GM19372 (cell line): ENCODE data around the gene PTBP3.
A peak's percentile ranks its signal among the peaks of the same experiment; 100 is the strongest.

Source experiments
- ATAC-seq: cut with Tn5 transposase; IDR thresholded peaks from one replicate; pipeline ENCODE4 v1.9.1; 2021; ENCODE audit warnings: mild to moderate bottlenecking, low read depth, moderate library complexity; ENCODE audit not compliant: unreplicated experiment

PTBP3 gene

GRCh38 chr9:112174222-112174964, 159.0 kb downstream of the PTBP3 start:
- peak; percentile 81 for ATAC-seq

DNA sequence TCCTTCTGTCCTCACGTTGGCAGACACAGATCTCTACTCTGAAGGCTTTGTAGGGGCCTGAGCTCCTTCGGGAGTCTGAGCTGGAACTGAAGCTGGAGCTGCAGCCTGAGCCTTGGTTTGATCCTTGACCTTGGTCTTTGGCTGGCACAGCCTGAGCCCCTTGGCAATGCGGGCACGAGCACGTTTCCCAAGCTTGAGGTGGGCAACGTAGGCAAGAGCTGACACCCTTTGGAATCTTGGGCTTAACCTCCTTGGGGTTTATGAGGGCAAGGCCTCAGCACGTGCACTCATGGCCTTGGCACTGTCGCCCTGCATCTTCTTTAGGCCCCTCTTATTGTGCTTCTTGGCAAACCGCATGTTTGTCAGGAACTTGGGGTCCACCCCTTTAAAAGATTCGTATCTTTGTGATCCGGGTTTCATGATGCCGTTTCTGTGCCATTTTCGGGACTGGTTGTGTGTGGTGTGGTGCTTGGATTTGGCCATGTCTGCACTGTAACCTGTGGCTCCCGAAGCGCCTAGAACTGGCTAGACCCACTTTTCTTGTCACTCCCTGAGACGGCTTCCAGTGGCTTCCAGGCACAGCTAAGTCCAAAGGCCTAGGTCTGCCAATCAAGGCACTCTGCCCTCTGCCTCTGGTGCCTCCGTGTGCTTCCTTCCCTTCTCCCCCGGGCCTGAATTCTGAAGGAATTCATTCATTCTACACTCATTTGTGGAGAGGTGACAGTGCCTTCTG, 159.8 kb downstream of the PTBP3 start:
- no peak for ATAC-seq

DNA sequence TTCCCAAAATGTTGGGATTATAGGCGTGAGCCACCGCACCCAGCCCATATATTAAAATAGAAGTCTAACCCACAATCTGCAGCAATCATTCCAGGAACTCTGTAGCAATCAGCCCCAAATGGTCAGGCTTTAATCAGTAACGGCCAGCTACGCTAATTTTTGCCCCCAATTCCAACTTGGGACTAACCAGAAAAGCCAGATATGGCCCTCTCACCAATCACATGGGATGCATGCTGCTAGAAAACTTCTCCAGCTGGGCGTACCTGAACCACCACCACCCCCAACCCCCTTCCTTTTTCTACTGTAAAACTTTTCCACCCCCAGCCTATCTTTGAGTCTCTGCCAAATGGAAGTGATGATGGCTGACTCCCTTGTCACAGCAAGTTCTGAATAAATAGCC, 162.5 kb downstream of the PTBP3 start:
- no peak for ATAC-seq

DNA sequence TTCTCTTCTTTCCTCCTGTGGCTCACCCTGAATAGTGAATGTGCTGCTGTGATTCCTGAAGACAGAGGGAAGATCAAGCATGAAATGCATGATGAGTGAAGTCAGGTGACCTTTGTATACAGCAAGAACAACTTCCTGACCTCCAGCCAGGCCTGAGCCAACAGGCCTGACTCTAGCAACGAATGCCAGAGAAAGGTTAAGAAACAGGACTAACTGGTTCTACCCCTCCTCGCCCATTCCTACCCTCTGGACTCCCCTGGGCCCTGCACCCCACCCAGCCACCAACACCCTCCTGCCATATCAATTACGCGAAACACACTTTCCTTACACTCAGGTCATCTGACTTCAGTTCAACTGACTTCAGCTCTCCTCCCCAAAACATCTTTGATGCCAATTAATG, 163.2 kb downstream of the PTBP3 start:
- no peak for ATAC-seq

DNA sequence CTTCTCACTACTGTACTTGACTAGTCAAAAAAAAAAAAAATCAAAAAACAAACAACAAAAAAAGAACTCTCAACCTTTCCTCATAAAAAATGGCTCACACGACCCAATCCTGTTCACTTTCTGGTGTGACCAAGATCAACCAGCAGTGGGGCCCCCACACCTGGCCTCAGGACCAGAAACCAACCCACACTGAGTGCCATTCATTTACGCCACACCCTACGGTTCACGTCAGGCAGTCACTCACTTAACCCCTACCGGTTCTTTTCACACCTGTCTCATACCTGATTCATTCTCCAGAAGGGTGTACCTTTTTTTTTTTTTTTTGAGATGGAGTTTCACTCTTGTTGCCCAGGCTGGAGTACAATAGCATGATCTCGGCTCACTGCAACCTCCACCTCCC, 164.1 kb downstream of the PTBP3 start:
- ATAC-seq, result no peak

- no peak for ATAC-seq
Measured at GRCh38 chr9:112168197-112168596, 165.2 kb downstream of the PTBP3 start.
